VCaP (cell line): Measurements from ENCODE around the gene BAIAP2L1.
A peak's percentile ranks its signal among the peaks of the same experiment; 100 is the strongest.

Experiments used
- H3K27ac ChIP-seq: fragments of 450-650 bp; 2 replicates; pipeline ENCODE4 v1.5.1; 2017
- CTCF ChIP-seq: fragments of 450-650 bp; conservative IDR thresholded peaks from 2 replicates; pipeline ENCODE4 v1.5.1; 2017; ENCODE audit warnings: mild to moderate bottlenecking, moderate library complexity

Gene BAIAP2L1

GRCh38 chr7:98267303-98267702 lies 133.6 kb downstream of the BAIAP2L1 start:
- TF ChIP-seq CTCF = no peak
- no peak overlapping the region for H3K27ac ChIP-seq

GRCh38 chr7:98266840-98267239 lies 134.1 kb downstream of the BAIAP2L1 start:
- H3K27ac ChIP-seq = no peak overlapping the region
- peak; percentile 78 for TF ChIP-seq CTCF

- no peak overlapping the region for H3K27ac ChIP-seq
- no peak for TF ChIP-seq CTCF
These were observed 135.0 kb downstream of the BAIAP2L1 start for GRCh38 chr7:98265841-98266271.

GRCh38 chr7:98257701-98258100 lies 143.2 kb downstream of the BAIAP2L1 start:
- H3K27ac ChIP-seq = no peak overlapping the region
- TF ChIP-seq CTCF = no peak

GRCh38 chr7:98256431-98256830 lies 144.5 kb downstream of the BAIAP2L1 start:
- no peak for TF ChIP-seq CTCF
- no peak overlapping the region for H3K27ac ChIP-seq

GRCh38 chr7:98254951-98255610 lies 145.8 kb downstream of the BAIAP2L1 start:
- H3K27ac ChIP-seq = no peak overlapping the region
- TF ChIP-seq CTCF = no peak

GRCh38 chr7:98254516-98254915 lies 146.4 kb downstream of the BAIAP2L1 start:
- H3K27ac ChIP-seq = no peak overlapping the region
- TF ChIP-seq CTCF = no peak
